ENCODE measurements around the gene RASAL2.

Gene RASAL2

GRCh38 chr1:178506177-178506576 is 412.3 kb downstream of the RASAL2 start:
- H3K4me3 ChIP-seq (ENCODE audit: low read depth, low read length): no peak overlapping the region
- ChIA-PET POLR2A (no interaction called here), CTCF (interaction anchor here (1.6 kb wide), 1 partner anchor 206 kb away, joined by 9 read pairs; no protein-coding TSS in a partner anchor)
- no peak for DNase-seq (ENCODE audit: low read depth, low spot score)
- TF ChIP-seq CTCF (IDR thresholded peaks at IDR 0.05; ENCODE audit: insufficient read depth, low read length, missing control alignments): no peak

- DNase-seq (ENCODE audit: low read depth, low spot score): no peak
- H3K4me3 ChIP-seq (ENCODE audit: low read depth, low read length): no peak overlapping the region
- ChIA-PET POLR2A (no interaction called here), CTCF (interaction anchor here (1.1 to 1.7 kb wide), 4 partner anchors 24 to 496 kb away, joined by 3 to 9 read pairs (median 6); no protein-coding TSS in a partner anchor)
- no peak for TF ChIP-seq CTCF (IDR thresholded peaks at IDR 0.05; ENCODE audit: insufficient read depth, low read length, missing control alignments)
Measured at GRCh38 chr1:178506669-178507068, 412.8 kb downstream of the RASAL2 start.

DNA sequence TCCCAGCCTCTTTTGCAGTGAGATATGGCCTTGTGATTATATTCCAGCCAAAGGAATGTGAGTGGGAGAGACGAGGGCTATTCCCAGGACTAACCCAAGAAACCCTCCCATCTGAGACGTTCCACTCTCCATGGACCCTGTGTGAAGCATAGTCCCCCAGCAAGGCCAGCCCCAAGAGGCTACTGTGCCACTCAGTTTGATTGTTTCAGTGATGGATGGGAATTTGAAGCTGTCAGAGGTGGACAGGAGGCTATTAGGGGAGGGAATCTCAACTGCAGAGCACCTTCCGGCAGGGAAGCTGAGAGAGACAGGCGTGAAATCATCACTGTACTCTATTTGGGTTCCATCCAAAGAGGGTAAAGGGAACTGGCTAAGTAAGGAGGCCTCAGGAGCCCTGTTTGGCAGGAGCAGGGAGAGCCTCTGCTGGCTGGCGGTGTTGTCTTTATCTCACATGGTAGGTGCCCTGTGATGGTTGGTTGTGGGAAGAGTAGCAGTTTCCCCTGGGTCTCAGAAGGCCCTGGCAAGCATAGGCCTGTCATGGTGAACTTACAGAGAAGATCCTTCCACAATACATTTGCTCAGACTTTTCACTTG is 415.6 kb downstream of the RASAL2 start:
- POLR2A ChIA-PET: no interaction called here
- no peak for DNase-seq (ENCODE audit: low read depth, low spot score)
- no peak for TF ChIP-seq CTCF (IDR thresholded peaks at IDR 0.05; ENCODE audit: insufficient read depth, low read length, missing control alignments)
- CTCF ChIA-PET: interaction anchor here (3.1 to 15.2 kb wide), 2 partner anchors 8 to 493 kb away, joined by 10 to 205 read pairs; no protein-coding TSS in a partner anchor
- H3K4me3 ChIP-seq (ENCODE audit: low read depth, low read length): no peak overlapping the region

DNA sequence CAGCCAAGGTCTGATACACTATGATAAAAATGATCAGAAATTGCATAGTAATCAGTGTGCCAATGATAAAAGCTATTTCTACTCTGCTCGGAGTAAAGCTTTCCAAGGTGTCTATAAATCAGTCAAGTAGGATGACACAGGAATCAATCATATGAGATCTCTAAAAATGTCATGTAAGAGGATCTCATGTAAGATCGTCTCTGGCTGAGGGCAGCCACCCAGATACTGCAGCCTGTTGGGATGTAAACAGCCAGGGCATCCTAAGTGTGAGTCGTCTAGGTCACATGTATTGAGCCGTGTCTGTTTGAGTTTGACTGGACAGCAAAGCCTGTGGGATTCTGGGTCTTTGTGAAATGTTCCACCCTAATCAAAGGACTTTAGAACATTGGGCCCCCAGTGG is 416.3 kb downstream of the RASAL2 start:
- H3K4me3 ChIP-seq (ENCODE audit: low read depth, low read length): no peak overlapping the region
- ChIA-PET POLR2A (no interaction called here), CTCF (interaction anchor here (3.1 to 15.2 kb wide), 2 partner anchors 9 to 493 kb away, joined by 10 to 205 read pairs; no protein-coding TSS in a partner anchor)
- no peak for TF ChIP-seq CTCF (IDR thresholded peaks at IDR 0.05; ENCODE audit: insufficient read depth, low read length, missing control alignments)
- DNase-seq (ENCODE audit: low read depth, low spot score): no peak

DNA sequence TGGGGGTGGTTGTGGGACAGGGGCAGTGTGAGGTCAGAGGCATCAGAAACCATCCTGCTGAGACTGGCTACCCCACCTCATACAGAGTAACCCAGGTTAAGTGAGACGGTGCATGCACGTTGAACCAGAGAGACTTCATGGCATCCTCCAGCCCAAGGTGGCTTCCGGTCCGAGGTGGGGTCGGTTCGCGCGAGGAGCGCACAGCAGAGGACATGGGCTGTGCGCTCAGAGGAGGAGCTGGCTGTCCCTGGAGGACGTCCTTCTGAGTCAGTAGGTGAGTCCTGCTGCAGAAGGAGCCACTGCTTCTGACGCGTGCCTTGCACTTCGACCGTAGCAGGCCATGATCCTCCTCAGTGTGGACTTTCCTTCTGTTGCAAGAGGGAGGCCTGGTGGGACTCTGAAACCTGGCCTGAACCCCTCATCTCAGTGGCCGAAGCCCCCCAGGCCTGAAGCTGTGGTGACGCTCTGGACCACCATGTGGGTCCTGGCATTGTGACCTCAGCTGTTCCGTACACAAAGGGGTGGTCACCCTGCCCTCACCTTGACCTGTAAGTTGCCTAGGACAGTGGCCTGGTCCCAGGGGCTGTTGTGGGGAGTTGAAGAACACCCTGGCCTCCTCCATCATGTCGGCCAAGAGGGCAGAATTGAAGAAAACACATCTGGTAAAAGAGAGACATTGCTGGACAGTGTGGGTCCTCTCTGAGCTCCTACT is 418.8 kb downstream of the RASAL2 start, which contains the start of gene TEX35:
TSS of gene TEX35 (plus strand) at position 544 of the 712 bp plus-strand sequence. CDS start at position 624, 80 bp downstream.
- no peak for TF ChIP-seq CTCF (IDR thresholded peaks at IDR 0.05; ENCODE audit: insufficient read depth, low read length, missing control alignments)
- ChIA-PET POLR2A (no interaction called here), CTCF (interaction anchor here (1.1 to 15.2 kb wide), 3 partner anchors 11 to 18 kb away, joined by 3 to 205 read pairs (median 7); no protein-coding TSS in a partner anchor)
- DNase-seq (ENCODE audit: low read depth, low spot score): no peak
- H3K4me3 ChIP-seq (ENCODE audit: low read depth, low read length): no peak within 1 kb of the TSS
